GM19438 (cell line): ENCODE results near the gene LGALSL.

Experiments used
- ATAC-seq: cut with Tn5 transposase; IDR thresholded peaks from one replicate; pipeline ENCODE4 v1.9.1; 2021; ENCODE audit warnings: low read depth; ENCODE audit not compliant: unreplicated experiment

LGALSL gene

GRCh38 chr2:64470071-64470470 lies 16.1 kb downstream of the LGALSL start:
- ATAC-seq = no peak

- no peak for ATAC-seq
Measured at GRCh38 chr2:64470766-64471295, 16.9 kb downstream of the LGALSL start.

GRCh38 chr2:64471600-64471999 lies 17.6 kb downstream of the LGALSL start:
- ATAC-seq = no peak

GRCh38 chr2:64472881-64473280 lies 18.9 kb downstream of the LGALSL start:
- no peak for ATAC-seq

- no peak for ATAC-seq
Measured at GRCh38 chr2:64474121-64474571, 20.2 kb downstream of the LGALSL start.

GRCh38 chr2:64474636-64475035 lies 20.7 kb downstream of the LGALSL start:
- no peak for ATAC-seq

- ATAC-seq = no peak
Measured at GRCh38 chr2:64477037-64477436, 23.1 kb downstream of the LGALSL start.

GRCh38 chr2:64477979-64478378 lies 24.0 kb downstream of the LGALSL start:
- ATAC-seq = no peak

GRCh38 chr2:64478502-64479230 lies 24.7 kb downstream of the LGALSL start:
- no peak for ATAC-seq

GRCh38 chr2:64479259-64480117 lies 25.5 kb downstream of the LGALSL start:
- no peak for ATAC-seq

GRCh38 chr2:64481665-64482064 lies 27.7 kb downstream of the LGALSL start:
- no peak for ATAC-seq

GRCh38 chr2:64482243-64482642 lies 28.3 kb downstream of the LGALSL start:
- no peak for ATAC-seq

GRCh38 chr2:64482765-64483504 lies 29.0 kb downstream of the LGALSL start:
- ATAC-seq = no peak

- ATAC-seq = no peak
Measured at GRCh38 chr2:64485331-64485730, 31.4 kb downstream of the LGALSL start.

GRCh38 chr2:64485961-64486360 lies 32.0 kb downstream of the LGALSL start:
- ATAC-seq = no peak

GRCh38 chr2:64487256-64488049 lies 33.5 kb downstream of the LGALSL start:
- no peak for ATAC-seq

- peak; percentile 90 for ATAC-seq
Measured at GRCh38 chr2:64488050-64488974, 34.4 kb downstream of the LGALSL start.

GRCh38 chr2:64489081-64489751 lies 35.3 kb downstream of the LGALSL start:
- ATAC-seq = no peak
